PC-3 (cell line): Measurements from ENCODE around the gene RPRD1A. TPM values are rescaled to one million over a fixed set of nuclear protein-coding genes. Genes with fewer than 3 reads are reported as not detected.

Experiments used
- ATAC-seq: fragments of 200-7000 bp; cut with Tn5 transposase; 2 replicates; pipeline ENCODE4 v1.9.1; 2020; ENCODE audit warnings: mild to moderate bottlenecking, moderate library complexity
- BruUV-seq: library from RNA; stranded (reverse); fragments of 400-500 nt; replicated peaks from 2 replicates; lab custom pipeline; 2021; lab: Mats Ljungman, UMichigan
- CTCF ChIA-PET: fragments of 300-600 bp; sonication (Branson Sonifier 250); formaldehyde crosslinking; loops from one replicate; lab custom pipeline; 2022; ENCODE audit warnings: antibody characterized with exemption; lab: Charles Lee
- POLR2A ChIA-PET: fragments of 300-600 bp; sonication (Branson Sonifier 250); formaldehyde crosslinking; loops from one replicate; lab custom pipeline; 2022; ENCODE audit warnings: antibody characterized with exemption; ENCODE audit not compliant: unreplicated experiment; lab: Charles Lee
- DNase-seq: peaks from one replicate; pipeline ENCODE4 v3.0.0-alpha.2; 2015
- H2AFZ ChIP-seq: fragments of 300-600 bp; sonication (generic); 2 replicates; pipeline ENCODE4 v1.6.0; 2016; ENCODE audit warnings: antibody characterized with exemption, low read length
- H3F3A ChIP-seq: fragments of 300-600 bp; sonication (generic); one replicate; pipeline ENCODE4 v1.6.0; 2017; ENCODE audit warnings: antibody characterized with exemption, low read length, control low read depth, mild to moderate bottlenecking; ENCODE audit not compliant: unreplicated experiment
- H3K27ac ChIP-seq: fragments of 300-600 bp; sonication (generic); 2 replicates; pipeline ENCODE4 v1.5.1; 2016; ENCODE audit warnings: mild to moderate bottlenecking, low read length
- H3K27me3 ChIP-seq: fragments of 300-600 bp; sonication (generic); 2 replicates; pipeline ENCODE4 v1.6.1; 2016; ENCODE audit warnings: low read length, mixed read lengths
- H3K36me3 ChIP-seq: fragments of 300-600 bp; sonication (generic); 2 replicates; pipeline ENCODE4 v1.6.1; 2016; ENCODE audit warnings: low read depth, mixed run types, low read length, mixed read lengths
- H3K4me1 ChIP-seq: fragments of 300-600 bp; sonication (generic); 2 replicates; pipeline ENCODE4 v1.5.1; 2016; ENCODE audit warnings: low read length; ENCODE audit not compliant: insufficient read depth
- H3K4me2 ChIP-seq: fragments of 300-600 bp; sonication (generic); 2 replicates; pipeline ENCODE4 v1.6.0; 2016; ENCODE audit warnings: low read length
- H3K4me3 ChIP-seq: fragments of 300-600 bp; sonication (generic); 2 replicates; pipeline ENCODE4 v1.5.1; 2016; ENCODE audit warnings: mild to moderate bottlenecking, low read length, mixed read lengths
- H3K79me2 ChIP-seq: fragments of 300-600 bp; sonication (generic); 2 replicates; pipeline ENCODE4 v1.6.1; 2017; ENCODE audit warnings: low read length, mixed read lengths
- H3K9ac ChIP-seq: fragments of 300-600 bp; sonication (generic); 2 replicates; pipeline ENCODE4 v1.6.0; 2016; ENCODE audit warnings: mild to moderate bottlenecking, low read length
- H3K9me2 ChIP-seq: fragments of 300-600 bp; sonication (generic); replicated peaks from 2 replicates; pipeline ENCODE4 v1.6.1; 2016; ENCODE audit warnings: mixed run types, low read length, mixed read lengths
- H3K9me3 ChIP-seq: fragments of 300-600 bp; sonication (generic); 2 replicates; pipeline ENCODE4 v1.6.1; 2016; ENCODE audit warnings: low read length, mixed read lengths
- H4K20me1 ChIP-seq: fragments of 300-600 bp; sonication (generic); 2 replicates; pipeline ENCODE4 v1.6.1; 2016; ENCODE audit warnings: low read length, mixed read lengths
- CTCF ChIP-seq: fragments of 300-600 bp; sonication (generic); conservative IDR thresholded peaks from 2 replicates; pipeline ENCODE4 v1.5.1; 2017; ENCODE audit warnings: antibody characterized with exemption, low read depth, mild to moderate bottlenecking, low read length
- EZH2 ChIP-seq: fragments of 300-600 bp; sonication (generic); IDR thresholded peaks from one replicate; pipeline ENCODE4 v1.6.1; 2017; ENCODE audit warnings: antibody characterized with exemption, mild to moderate bottlenecking, low read length; ENCODE audit not compliant: unreplicated experiment
- EZH2phosphoT487 ChIP-seq: fragments of 300-600 bp; sonication (generic); IDR thresholded peaks from 2 replicates; pipeline ENCODE4 v1.6.1; 2018; ENCODE audit warnings: mild to moderate bottlenecking, antibody characterized with exemption, low read length, borderline replicate concordance
- intact Hi-C: fragments of 100-400 bp; cut with micrococcal nuclease; formaldehyde crosslinking; loops from 2 replicates; pipeline ENCODE4 v1.9.0; 2023
- total RNA-seq: library from RNA; depleted of rRNA; stranded (reverse); fragments of >200 nt; gene quantifications from 2 replicates; pipeline ENCODE4 v1.2.3, GENCODE V29; 2014

Gene RPRD1A
- total RNA-seq, 1 experiment from 2014 or later = 42.2 TPM

- Histone ChIP-seq H3K27ac (no peak overlapping the region), H3F3A (no peaks in the 10 kb centered on the region), H3K79me2 (peaks cover 78% of the 10 kb centered on the region), H2AFZ (no peak overlapping the region), H3K4me2 (no peak overlapping the region), H3K4me1 (no peaks in the 10 kb centered on the region; the same call in 1 of the 2 replicates), H3K36me3 (no peaks in the 10 kb centered on the region), H3K27me3 (no peaks in the 10 kb centered on the region), H3K9ac (no peak overlapping the region), H3K9me2 (no peaks in the 10 kb centered on the region), H3K9me3 (no peaks in the 10 kb centered on the region), H3K4me3 (no peak overlapping the region), H4K20me1 (peaks cover 18% of the 10 kb centered on the region)
- ChIA-PET CTCF (no interaction called here), POLR2A (no interaction called here)
- no TSS peak for BruUV-seq
- TF ChIP-seq CTCF (no peak), EZH2phosphoT487 (no peak), EZH2 (no peak)
- DNase-seq (no peak), ATAC-seq (no peak)
- intact Hi-C loops = no loop called here
These were observed 3.1 kb downstream of the RPRD1A start for GRCh38 chr18:36064027-36064808.

GRCh38 chr18:36058674-36059073 is 8.7 kb downstream of the RPRD1A start:
- H3K9ac ChIP-seq = no peak overlapping the region
- H3K9me2 ChIP-seq = no peaks in the 10 kb centered on the region
- TF ChIP-seq EZH2phosphoT487 = no peak
- TF ChIP-seq CTCF = no peak
- no peak for TF ChIP-seq EZH2
- ChIA-PET POLR2A (no interaction called here), CTCF (no interaction called here)
- no peaks in the 10 kb centered on the region for H3K4me1 ChIP-seq
- H3K27me3 ChIP-seq = no peaks in the 10 kb centered on the region
- no peaks in the 10 kb centered on the region for H4K20me1 ChIP-seq
- H3K4me2 ChIP-seq = no peak overlapping the region
- intact Hi-C loops = no loop called here
- no peak overlapping the region for H2AFZ ChIP-seq
- H3K36me3 ChIP-seq = no peaks in the 10 kb centered on the region
- no peak for DNase-seq
- ATAC-seq = no peak
- BruUV-seq = no TSS peak
- H3K4me3 ChIP-seq = no peak overlapping the region
- peaks cover 79% of the 10 kb centered on the region for H3K79me2 ChIP-seq
- no peaks in the 10 kb centered on the region for H3K9me3 ChIP-seq
- H3F3A ChIP-seq = no peaks in the 10 kb centered on the region
- H3K27ac ChIP-seq = no peak overlapping the region

- no peak overlapping the region for H2AFZ ChIP-seq
- ChIA-PET CTCF (no interaction called here), POLR2A (no interaction called here)
These were observed 15.6 kb downstream of the RPRD1A start for GRCh38 chr18:36051760-36052159.

More at GRCh38 chr18:36051760-36052159, 15.6 kb downstream of the RPRD1A start:
- TF ChIP-seq CTCF (no peak), EZH2 (no peak), EZH2phosphoT487 (no peak)
- Histone ChIP-seq H3K9me3 (no peaks in the 10 kb centered on the region), H3K9me2 (no peaks in the 10 kb centered on the region), H3K79me2 (peaks cover 71% of the 10 kb centered on the region), H3F3A (no peaks in the 10 kb centered on the region), H3K36me3 (no peaks in the 10 kb centered on the region), H3K4me2 (no peak overlapping the region), H3K4me3 (no peak overlapping the region), H3K27me3 (no peaks in the 10 kb centered on the region), H3K9ac (no peak overlapping the region), H3K4me1 (no peaks in the 10 kb centered on the region), H4K20me1 (no peaks in the 10 kb centered on the region), H3K27ac (no peak overlapping the region)
- DNase-seq = no peak
- BruUV-seq = no TSS peak
- intact Hi-C loops = no loop called here
- ATAC-seq = no peak
